MM.1S (cell line): ENCODE data around the gene EML6.

Experiments
- DNase-seq: peaks from one replicate; pipeline ENCODE4 v3.0.0-alpha.2; 2015
- H2AFZ ChIP-seq: fragments of 300-600 bp; sonication (generic); 2 replicates; pipeline ENCODE4 v1.6.0; 2016; ENCODE audit warnings: antibody characterized with exemption, low read length
- H3F3A ChIP-seq: fragments of 300-600 bp; sonication (generic); 2 replicates; pipeline ENCODE4 v1.6.1; 2016; ENCODE audit warnings: mild to moderate bottlenecking, antibody characterized with exemption, low read length, moderate library complexity, mixed read lengths; ENCODE audit not compliant: insufficient read depth
- H3K27ac ChIP-seq: fragments of 300-600 bp; sonication (generic); 2 replicates; pipeline ENCODE4 v1.5.1; 2016; ENCODE audit warnings: mild to moderate bottlenecking, low read length
- H3K27me3 ChIP-seq: fragments of 300-600 bp; sonication (generic); replicated peaks from 2 replicates; pipeline ENCODE4 v1.6.0; 2016; ENCODE audit warnings: low read length; ENCODE audit not compliant: insufficient read depth
- H3K36me3 ChIP-seq: fragments of 300-600 bp; sonication (generic); replicated peaks from 2 replicates; pipeline ENCODE4 v1.6.1; 2016; ENCODE audit warnings: mild to moderate bottlenecking, low read length, mixed read lengths; ENCODE audit not compliant: insufficient read depth
- H3K4me1 ChIP-seq: fragments of 300-600 bp; sonication (generic); 2 replicates; pipeline ENCODE4 v1.6.1; 2016; ENCODE audit warnings: low read length, mixed read lengths
- H3K4me2 ChIP-seq: fragments of 300-600 bp; sonication (generic); 2 replicates; pipeline ENCODE4 v1.6.0; 2016; ENCODE audit warnings: low read depth, low read length
- H3K4me3 ChIP-seq: fragments of 300-600 bp; sonication (generic); 2 replicates; pipeline ENCODE4 v1.5.1; 2016; ENCODE audit warnings: low read length, mixed read lengths
- H3K79me2 ChIP-seq: fragments of 300-600 bp; sonication (generic); 2 replicates; pipeline ENCODE4 v1.6.1; 2016; ENCODE audit warnings: mixed run types, low read length, mixed read lengths
- H3K9ac ChIP-seq: fragments of 300-600 bp; sonication (generic); 2 replicates; pipeline ENCODE4 v1.6.1; 2016; ENCODE audit warnings: low read length, mixed read lengths
- H3K9me2 ChIP-seq: fragments of 300-600 bp; sonication (generic); replicated peaks from 2 replicates; pipeline ENCODE4 v1.6.1; 2016; ENCODE audit warnings: mild to moderate bottlenecking, low read length, mixed read lengths; ENCODE audit not compliant: insufficient read depth
- H3K9me3 ChIP-seq: fragments of 300-600 bp; sonication (generic); replicated peaks from 2 replicates; pipeline ENCODE4 v1.6.1; 2016; ENCODE audit warnings: mild to moderate bottlenecking, low read length, mixed read lengths; ENCODE audit not compliant: insufficient read depth
- H4K20me1 ChIP-seq: fragments of 300-600 bp; sonication (generic); 2 replicates; pipeline ENCODE4 v1.6.1; 2016; ENCODE audit warnings: mild to moderate bottlenecking, low read length, moderate library complexity, mixed read lengths; ENCODE audit not compliant: insufficient read depth
- CTCF ChIP-seq: fragments of 300-600 bp; sonication (generic); IDR thresholded peaks from 2 replicates; pipeline ENCODE4 v1.5.1; 2016; ENCODE audit warnings: antibody characterized with exemption, low read length, mixed read lengths
- EZH2 ChIP-seq: fragments of 300-600 bp; sonication (generic); optimal IDR thresholded peaks from 2 replicates; pipeline ENCODE3; 2017; ENCODE audit warnings: low read depth, mild to moderate bottlenecking, antibody characterized with exemption, low read length, mixed read lengths
- EZH2phosphoT487 ChIP-seq: fragments of 300-600 bp; sonication (generic); IDR thresholded peaks from 2 replicates; pipeline ENCODE4 v1.6.1; 2018; ENCODE audit warnings: antibody characterized with exemption, low read length

EML6 gene

GRCh38 chr2:54699665-54700064 lies 23.8 kb upstream of the EML6 start:
- Histone ChIP-seq H3K79me2 (no peaks in the 10 kb centered on the region), H3K27ac (no peak overlapping the region), H2AFZ (no peak overlapping the region), H3F3A (no peaks in the 10 kb centered on the region), H3K4me2 (no peak overlapping the region), H3K9ac (no peak overlapping the region), H4K20me1 (no peaks in the 10 kb centered on the region), H3K9me3 (no peaks in the 10 kb centered on the region), H3K36me3 (no peaks in the 10 kb centered on the region), H3K9me2 (no peaks in the 10 kb centered on the region), H3K4me1 (no peaks in the 10 kb centered on the region), H3K4me3 (no peak overlapping the region), H3K27me3 (no peaks in the 10 kb centered on the region)
- no peak for TF ChIP-seq CTCF
- TF ChIP-seq EZH2: no peak
- no peak for TF ChIP-seq EZH2phosphoT487
- no peak for DNase-seq

GRCh38 chr2:54701029-54701428 lies 22.4 kb upstream of the EML6 start:
- H3F3A ChIP-seq: no peaks in the 10 kb centered on the region
- no peak overlapping the region for H2AFZ ChIP-seq
- no peaks in the 10 kb centered on the region for H3K79me2 ChIP-seq
- H3K4me1 ChIP-seq: no peaks in the 10 kb centered on the region
- TF ChIP-seq EZH2phosphoT487 (no peak), EZH2 (no peak), CTCF (no peak)
- no peaks in the 10 kb centered on the region for H3K9me2 ChIP-seq
- H3K36me3 ChIP-seq: no peaks in the 10 kb centered on the region
- H3K4me3 ChIP-seq: no peak overlapping the region
- no peak overlapping the region for H3K9ac ChIP-seq
- DNase-seq: no peak
- H3K27me3 ChIP-seq: no peaks in the 10 kb centered on the region
- no peaks in the 10 kb centered on the region for H4K20me1 ChIP-seq
- H3K27ac ChIP-seq: no peak overlapping the region
- no peak overlapping the region for H3K4me2 ChIP-seq
- H3K9me3 ChIP-seq: no peaks in the 10 kb centered on the region

- Histone ChIP-seq H3K4me1 (no peaks in the 10 kb centered on the region), H3K27ac (no peak overlapping the region), H3K9me3 (no peaks in the 10 kb centered on the region), H4K20me1 (no peaks in the 10 kb centered on the region), H3K4me2 (no peak overlapping the region), H2AFZ (no peak overlapping the region), H3K4me3 (no peak overlapping the region), H3K79me2 (no peaks in the 10 kb centered on the region), H3K9ac (no peak overlapping the region), H3K9me2 (no peaks in the 10 kb centered on the region), H3F3A (no peaks in the 10 kb centered on the region), H3K36me3 (no peaks in the 10 kb centered on the region), H3K27me3 (no peaks in the 10 kb centered on the region)
- TF ChIP-seq EZH2phosphoT487: no peak
- no peak for TF ChIP-seq CTCF
- TF ChIP-seq EZH2: no peak
- no peak for DNase-seq
These were observed 19.2 kb upstream of the EML6 start for GRCh38 chr2:54704238-54704637.
